GM18498 (cell line): ENCODE results near the gene TNNI2.
A peak's percentile ranks its signal among the peaks of the same experiment; 100 is the strongest.

Experiments used
- ATAC-seq: cut with Tn5 transposase; IDR thresholded peaks from one replicate; pipeline ENCODE4 v1.9.1; 2021; ENCODE audit warnings: mild to moderate bottlenecking, moderate library complexity; ENCODE audit not compliant: unreplicated experiment

TNNI2 gene

DNA sequence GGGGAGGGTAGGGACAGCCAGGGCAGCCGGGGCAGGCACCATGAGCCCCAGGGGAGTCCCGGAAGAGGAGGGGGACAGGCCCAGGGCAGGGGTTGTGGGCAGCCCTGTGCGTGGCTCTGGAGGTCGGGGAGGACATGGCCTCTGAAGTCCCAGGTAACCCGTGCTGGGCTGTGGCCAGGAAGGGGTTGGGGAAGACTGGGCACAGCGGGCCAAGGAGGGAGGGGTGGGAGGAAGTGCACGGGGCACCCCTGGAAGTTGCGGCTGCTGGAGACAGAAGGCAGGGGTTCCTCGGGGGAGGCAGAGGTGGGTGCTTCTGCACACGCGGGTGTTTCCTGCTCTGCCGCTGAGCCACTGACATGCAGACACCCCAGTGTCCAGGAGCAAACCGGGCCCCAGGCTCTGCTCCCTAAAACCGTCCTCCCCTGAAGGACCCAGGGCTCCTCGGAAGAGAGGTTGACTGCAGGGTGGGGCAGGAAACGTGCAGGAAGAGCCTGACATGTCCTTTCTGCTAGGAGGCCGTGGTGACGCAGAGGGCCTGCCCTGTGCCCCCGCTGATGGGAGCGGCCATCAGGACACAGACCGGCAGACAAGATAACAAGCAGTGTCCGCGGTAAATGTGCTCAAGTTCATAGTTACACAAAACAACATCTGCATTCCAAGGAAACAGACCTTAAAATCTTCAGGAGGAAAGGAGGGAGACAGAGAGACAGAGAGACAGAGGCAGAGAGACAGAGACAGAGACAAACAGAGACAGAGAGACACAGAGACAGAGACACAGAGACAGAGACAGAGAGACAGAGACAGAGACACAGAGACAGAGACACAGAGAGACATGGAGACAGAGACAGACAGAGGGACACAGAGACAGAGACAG lies 5.7 kb downstream of the TNNI2 start:
- no peak for ATAC-seq

DNA sequence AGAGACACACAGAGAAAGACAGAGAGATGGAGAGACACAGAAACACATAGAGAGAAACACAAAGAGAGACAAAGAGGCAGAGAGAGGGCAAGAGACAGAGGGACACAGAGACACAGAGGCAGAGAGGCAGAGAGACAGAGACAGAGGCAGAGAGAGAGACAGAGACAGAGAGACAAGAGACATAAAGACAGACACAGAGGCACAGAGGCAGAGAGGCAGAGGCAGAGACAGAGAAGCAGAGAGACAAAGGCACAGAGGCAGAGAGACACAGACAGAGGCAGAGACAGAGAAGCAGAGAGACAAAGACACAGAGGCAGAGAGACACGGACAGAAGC lies 6.3 kb downstream of the TNNI2 start:
- no peak for ATAC-seq

DNA sequence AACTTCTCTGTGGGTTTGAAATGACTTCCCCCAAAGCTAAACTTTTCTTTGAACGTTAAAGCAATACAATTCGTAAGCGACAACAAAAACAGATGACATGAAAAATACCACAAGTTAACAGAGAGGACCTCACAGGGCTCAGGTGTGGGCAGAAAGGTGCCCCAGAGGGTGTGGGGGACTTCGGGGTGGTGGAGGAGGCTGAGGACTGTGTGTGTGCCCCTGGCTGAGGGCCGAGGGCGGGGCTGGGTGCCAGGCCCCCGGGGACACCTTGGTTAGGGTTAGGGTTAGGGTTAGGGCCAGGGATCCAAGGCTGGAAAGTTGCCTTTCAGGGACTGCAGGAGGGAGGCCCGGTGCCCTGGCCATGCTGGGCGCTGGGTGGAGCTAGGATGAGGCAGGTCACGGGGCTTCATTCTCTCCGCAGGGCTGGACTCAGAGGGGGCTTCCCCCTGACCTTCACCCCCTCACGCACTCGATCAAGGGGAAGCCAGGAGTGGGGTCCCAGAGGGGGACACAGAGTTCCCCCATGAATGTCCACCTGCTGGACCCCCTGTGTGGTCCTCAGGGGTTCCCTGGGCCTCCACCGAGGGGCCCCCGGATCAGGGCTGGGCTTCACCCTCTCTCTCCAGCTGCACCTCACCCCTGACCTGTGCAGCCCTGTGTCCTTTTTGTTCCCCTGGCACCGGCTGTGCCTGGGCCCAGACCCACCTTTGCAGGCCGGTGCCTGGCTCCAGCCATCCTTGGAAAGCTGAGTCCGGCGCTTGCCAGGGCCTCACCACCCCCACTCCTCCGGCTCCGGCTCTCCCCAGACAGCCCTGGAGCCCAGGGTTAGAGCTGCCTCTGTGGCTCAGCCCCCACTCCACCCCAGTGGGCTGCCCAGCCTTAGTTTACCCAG lies 7.0 kb downstream of the TNNI2 start:
- ATAC-seq = no peak

DNA sequence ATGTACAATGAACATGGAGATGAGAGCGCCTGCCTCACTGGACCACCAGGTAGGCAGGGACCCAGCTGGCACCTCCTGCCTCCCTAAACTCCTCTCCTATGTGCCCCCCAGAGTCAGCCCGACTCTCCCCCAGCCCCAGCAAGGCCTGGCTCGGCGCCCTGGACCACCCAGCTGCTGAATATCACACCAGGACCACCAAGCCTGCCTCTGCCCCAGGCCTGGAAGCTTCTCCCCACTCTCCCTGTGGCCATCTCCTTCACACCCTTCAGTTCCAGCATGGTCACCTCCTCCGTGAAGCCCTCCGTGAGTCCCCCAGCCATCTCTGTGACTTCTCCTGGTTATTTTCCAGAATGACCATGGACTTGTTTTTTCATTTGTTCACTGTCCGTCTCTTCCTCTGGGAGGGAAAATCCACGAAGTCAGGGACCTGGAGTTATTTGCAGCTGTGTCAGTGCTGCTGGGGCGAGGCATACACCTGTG lies 7.7 kb downstream of the TNNI2 start:
- no peak for ATAC-seq

DNA sequence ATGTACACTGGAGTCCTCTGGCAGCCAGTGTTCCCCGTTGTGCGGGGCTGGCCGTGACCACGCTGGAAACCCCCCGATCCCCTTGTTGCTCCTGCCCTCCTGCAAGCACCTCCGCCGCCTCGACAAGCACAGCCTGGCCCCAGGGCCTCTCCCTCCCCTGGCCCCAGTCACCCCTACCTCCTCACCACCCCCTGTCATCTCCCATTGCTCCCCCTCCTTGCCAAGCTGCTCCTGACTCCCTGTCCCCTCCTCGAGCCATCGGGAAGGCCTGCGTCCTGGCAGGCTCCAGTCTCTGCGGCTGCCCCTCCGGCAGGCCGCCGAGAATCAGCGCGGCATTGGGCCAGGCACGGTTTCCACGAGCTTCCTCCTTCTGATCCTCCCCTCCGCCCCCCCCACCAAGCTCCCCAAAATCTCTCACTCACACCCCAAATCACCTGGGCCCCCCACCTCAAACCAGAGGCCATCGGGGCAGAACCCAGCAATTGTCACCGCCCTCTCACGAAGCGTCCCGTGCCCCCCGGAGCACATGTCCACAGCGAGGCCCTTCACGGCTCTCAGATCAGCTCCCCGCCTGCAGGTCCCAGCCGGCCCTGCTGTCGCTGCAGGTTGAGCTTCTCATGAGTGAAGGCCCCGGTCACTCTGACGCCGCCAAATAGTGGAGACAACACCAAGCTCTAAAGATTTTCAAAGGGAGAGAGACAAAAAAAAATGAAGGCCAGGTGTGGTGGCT lies 8.4 kb downstream of the TNNI2 start:
- no peak for ATAC-seq

DNA sequence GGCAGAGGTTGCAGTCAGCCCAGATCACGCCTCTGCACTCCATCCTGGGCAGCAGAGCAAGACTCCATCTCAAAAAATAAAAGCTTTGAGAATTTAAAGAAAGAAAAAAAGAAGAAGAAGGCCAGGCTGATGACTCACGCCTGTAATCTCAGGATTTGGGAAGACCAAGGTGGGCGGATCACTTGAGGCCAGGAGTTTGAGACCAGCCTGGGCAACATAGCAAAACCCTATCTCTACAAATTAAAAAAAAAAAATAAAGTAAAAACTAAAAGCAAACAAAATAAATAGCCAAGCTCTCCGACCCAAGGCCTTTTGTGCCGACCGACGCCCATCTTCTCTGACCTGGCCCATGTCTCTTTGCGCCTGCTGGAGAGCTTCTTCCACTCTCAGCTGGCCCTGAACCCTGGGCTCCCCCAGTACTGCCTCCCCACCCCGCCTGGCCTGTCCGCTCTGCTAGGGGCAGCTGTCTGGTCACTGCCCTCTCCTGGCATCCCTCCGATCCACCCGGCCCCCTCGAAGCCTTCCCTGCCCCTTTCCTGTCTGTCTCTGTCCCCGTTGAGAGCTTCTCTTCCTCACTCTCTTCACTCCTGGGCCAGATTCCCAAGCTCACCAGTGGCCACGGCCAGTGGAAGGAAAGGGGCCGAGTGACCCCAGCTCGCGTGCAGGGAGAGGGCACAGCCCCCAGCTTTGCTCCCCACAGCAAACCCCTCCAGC lies 9.3 kb downstream of the TNNI2 start:
- no peak for ATAC-seq

DNA sequence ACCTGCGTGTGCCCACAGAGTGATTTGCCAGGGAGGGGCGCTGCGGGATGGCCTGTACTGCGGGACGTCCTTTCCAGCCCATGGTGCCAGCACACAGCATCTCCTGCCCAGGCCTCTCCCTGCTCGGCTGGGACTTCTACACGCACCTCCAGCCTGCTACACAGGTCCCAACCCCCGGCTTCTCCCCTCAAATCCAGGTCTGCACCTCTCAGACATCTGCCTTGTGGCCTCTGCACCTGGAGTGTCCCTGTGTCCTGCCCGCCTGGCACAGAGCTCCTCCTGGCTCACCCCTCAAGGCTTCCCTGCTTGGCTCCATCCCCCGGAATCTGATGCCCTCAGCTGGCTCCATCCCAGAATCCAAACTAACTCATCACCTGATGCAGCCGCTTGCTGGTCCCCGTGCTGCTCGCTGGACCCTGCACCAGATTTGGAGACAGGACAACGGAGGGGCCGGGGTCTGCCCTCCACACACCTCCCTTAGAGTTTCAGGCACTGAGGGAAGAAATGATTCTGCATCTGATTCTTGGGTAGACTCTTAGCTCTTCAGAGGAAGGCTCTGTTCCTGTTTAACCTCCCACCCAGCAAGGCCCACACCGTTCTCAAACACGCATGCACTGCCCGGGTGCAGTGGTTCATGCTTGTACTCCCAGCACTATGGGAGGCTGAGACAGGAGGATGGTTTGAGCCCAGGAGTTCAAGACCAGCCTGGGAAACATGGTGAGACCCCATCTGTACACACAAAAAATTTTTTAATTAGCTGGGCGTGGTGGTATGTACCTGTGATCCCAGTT lies 10.1 kb downstream of the TNNI2 start:
- ATAC-seq = no peak

DNA sequence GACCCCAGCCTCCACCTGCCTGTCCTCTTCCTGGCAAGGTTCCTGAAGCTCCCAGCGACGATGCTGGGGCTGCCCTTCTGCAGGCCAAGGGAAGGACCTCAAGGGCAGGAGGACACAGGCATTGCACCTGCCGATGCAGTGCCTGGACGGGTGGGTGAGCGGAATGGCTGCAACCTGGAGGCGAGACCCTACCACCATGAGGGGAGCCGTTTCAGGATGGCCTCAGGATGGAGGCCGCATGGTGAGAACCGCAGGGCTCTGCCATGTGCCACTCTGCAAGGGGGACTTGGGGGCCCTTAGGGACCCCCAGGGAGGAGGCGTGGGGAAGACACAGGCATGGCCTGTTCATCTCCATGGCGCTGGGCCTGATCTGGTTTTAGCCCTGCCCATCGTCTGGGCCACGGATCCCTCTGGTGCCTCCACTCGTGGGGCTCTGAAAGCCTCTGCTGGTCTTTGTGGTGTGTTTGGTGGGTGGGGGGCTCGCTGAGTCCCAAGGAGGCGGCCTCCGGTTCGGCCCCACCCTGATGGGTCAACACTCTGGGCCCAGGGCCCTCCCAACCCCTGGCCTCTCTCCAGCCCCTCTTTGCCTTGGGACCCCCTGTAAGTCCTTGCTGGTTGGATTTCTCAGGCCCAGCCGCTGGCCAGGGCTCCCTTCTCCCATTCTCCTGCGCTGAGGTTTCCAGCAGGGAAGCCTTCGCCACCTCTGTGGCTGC lies 12.8 kb downstream of the TNNI2 start:
- ATAC-seq = no peak

DNA sequence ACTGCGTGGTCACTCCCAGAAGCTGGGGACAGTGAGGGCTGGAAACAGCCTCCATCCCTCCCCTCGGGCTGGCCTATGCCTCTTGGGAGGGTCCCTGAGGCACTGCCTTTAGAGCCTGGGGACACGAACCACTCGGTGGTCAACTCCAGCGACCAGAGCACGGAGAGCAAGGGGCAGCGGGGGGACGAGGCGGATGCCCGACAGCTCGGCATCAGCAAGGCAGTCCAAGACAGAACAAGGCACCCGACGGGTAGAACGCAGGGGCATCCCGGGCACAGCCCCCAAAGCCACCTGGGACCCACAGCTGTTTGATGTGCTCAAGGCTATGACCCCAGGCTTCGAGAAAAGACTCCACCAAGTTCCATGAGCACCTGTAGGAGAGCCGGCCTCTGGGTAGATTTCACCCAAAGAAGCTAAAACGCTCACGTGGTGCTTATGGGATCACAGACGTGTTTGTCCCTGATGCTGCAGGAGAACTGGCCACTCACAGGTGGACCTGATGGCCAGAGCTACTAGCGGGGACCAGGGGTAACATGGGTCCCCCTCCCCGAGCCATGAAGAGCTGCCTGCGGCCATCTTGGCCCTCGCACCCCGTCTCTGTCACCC lies 13.6 kb downstream of the TNNI2 start:
- ATAC-seq = no peak

DNA sequence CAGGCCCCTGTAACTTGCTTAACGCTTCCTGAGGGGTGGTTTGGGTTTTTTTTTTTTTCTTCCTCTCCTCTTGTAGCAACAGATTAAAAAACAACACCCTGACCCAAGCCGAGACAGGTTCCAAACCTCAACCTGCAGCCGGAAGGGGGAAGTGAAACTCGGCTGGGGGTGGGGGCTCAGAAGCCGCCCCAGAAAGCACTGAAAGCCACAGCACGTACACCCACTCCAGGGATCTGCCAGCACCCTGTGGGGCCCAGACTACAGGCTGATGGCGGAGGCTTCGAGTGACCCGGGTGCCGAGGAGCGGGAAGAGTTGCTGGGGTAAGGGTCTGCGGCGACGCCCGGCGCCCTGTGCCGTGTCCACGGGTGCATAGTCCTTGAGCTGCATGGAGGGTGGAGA lies 14.1 kb downstream of the TNNI2 start, which contains the start of gene LSP1:
LSP1 (plus strand) TSS at position 208 of the 400 bp plus-strand sequence; CDS start at position 269, 61 bp downstream.
- ATAC-seq = peak; percentile 49

DNA sequence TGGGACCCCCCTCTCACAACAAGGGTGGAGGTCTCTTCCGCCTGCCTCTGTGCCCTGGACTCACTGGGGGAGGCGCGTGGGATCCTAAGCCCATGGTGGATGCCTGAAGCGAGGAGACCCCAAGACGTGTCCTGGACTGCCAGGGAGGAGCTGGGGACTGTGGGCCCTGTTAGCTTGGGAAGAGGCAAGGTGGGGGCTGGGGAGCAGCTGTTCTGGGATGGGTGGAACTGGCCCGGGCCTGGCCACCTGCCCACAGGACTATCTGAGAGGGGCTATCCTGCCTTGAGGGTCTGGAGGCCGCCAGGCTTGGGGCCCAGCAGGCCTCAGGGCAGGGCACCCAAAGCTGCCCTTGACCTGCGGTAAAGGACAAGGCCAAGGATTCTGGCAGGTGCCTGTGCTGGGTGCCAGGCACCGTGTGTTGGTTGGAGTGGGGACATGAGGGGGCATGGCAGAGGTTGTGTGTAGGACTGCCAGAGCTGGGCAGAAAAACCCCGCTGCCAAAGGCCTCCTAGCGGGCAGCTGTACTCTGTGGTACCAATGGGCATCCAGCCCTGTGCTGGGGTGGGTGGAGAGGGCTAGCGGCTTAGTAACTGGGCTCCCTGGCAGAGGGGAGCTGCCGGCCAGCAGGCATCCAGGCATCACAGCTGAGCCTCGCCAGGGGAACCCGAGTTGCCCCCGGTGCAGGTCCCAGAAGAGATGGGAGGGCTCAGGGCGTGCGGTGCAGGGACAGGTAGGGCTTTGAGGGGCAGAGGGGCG lies 14.8 kb downstream of the TNNI2 start:
- no peak for ATAC-seq

DNA sequence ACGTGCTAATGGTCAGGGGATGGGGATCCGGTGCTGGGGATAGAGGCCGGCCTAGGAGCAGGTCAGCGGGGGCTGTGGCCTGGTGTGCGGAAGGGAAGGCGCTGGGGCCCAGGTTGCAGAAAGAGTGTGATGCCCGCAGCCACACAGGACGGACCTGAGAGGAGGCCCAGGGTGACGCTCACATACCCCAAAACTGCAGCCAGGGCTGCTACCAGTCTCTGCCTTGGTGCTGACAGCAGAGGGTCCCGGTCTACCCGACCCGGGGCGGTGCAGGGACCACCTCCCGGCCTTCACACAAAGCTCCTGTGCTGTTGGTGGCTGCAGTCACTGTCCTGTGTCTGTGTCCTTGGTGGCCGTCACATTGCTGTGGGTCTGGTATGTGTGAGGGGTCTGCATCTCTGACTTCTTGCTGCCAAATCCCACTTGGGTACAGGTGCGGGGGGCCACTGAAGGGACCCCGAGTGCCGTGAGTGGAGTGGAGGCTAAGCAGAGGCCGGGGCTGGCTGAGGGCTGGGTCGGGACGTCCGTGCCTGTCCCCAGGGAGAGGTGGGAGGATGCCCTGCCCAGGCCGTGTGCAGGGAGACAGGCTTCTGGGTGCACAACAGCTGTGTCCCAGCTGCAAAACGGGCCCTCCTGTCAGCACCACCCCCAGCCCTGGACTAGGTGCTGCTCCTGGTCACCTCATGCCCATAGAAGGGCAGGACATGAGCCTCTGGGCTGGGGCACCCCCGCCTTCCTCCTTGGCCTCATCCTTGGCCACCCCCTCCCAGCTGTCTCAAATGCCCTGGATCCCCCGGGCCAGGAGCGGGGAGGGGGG lies 15.6 kb downstream of the TNNI2 start:
- peak; percentile 14 for ATAC-seq

DNA sequence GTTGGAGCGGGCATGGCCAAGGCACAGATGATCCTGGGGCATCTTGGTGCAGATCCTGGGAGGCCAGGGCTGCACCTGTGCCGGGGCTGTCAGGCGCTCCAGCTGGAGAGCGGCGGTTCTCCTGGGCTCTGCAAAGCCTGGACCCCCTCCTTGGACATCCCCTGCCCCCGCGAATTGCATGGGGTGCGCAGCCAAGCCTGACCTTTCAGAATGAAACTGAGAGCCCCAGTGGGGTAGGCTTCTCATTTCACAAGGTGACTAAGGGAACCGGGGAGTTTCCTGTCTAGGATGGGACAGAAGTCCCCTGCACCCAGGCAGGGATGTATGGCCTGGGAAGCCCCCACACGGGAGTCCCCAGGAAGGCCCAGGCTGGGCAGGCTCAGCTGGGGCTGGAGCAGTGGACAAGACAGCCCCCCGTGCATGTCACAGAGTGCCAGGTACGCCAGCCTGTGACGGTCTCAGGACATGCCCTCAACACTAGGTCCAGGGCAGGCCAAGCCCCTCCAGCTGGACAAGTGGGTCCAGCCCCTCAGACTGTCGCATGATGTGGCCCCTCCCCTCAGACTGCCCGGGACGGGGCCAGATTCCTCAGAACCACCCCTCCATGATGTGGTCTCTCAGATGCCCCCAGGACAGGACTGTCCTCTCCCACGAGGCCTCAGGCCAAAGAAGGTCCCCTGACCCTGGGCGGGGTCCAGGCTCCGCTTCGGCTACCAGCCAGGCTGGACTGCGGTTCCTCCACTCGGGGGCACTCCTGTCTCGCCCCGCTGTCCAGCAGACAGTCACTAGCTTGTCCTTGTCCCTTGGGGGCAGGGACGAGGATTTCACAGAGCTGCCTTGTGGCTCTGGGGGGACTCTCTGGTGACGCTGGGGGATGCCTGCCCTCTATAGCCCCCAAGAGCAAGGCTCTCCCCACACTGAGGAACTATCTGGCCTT lies 16.4 kb downstream of the TNNI2 start:
- peak; percentile 37 for ATAC-seq

DNA sequence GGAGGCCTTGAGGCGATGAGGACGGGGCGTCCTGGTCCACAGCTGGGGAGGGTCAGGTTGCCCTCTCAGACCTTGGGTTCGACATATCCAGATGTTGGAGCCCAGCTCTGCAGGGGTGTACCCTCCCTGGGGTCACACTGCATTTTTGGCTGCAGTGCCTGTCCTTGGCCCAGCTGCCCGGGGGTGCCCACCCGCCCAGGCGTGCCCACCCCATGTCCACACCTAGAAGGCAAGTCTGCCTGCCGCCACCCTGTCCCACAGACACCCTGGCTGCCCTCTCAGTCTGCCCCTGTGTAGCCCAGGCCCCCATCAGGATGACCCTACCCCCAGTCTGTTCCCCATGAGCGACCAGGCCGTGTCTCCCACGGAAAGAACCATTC lies 17.1 kb downstream of the TNNI2 start:
- no peak for ATAC-seq

DNA sequence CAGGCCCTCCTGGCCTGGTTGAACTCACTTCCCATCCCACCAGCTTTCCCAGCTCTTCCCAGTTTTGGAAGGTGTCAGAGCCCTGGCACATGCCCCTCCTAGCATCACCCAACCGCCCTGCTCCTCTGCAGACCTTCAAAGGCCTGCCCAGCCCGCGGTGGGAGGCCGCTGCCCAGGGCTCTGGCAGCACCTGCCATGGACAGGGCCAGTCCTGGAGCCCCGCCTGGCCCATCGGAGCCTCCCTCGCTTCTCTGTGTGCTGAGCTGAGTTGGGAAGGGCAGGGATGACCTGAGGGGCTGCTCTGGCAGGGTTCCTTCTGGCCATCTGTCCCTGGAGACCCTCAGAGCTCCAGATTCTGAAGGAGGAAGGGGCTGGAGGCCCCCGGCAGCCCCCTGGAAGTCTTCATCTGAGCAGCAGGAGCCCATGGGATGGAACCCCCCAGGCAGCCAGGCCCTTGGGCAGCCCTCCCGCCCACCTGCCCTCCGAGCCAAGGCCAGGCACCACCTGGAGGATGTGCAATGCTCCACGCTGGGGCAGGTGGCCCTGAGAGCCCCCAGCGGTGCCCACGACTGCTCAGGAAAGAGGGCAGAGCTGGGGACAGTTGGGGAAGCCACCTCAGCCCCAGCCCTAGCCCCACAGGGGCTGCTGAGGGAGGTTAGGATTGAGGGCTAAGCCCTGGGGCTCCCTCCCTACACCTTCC lies 17.7 kb downstream of the TNNI2 start:
- ATAC-seq = no peak
